Measurements from ENCODE around the gene YIF1B.

The YIF1B gene

DNA sequence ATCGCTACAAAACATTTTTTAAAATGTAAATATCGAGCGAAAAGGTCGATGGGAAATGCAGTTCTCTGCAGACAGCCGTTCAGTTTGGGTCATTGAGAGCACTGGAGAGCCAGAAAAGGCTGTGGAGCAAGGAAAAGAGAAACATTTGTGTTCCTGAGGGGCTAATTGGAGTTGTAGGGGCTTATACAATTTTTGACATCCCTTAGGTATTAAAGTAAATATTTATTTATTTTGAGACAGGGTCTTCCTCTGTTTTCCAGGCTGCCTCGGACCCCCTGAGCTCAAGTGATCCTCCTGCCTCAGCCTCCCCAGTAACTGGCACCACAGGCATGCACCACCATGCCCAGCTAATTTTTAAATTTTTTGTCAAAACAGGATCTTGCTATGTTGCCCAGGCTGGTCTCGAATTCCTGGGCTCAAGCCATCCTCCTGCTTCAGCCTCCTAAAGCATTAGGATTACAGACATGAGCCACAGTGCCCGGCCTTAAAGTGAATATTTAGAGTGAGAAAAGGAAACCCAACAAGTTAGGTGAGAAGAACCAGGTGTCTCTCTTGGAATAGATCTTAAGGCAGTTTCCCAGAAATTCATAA is 825 bp upstream of the YIF1B start:
- Histone ChIP-seq H3K36me3 (ENCODE audit: insufficient read depth) (no peaks in the 10 kb centered on the region), H2AFZ (ENCODE audit: low read depth) (peak overlapping the region; percentile 98), H3K4me1 (ENCODE audit: low read depth, poor library complexity, severe bottlenecking) (no peaks in the 10 kb centered on the region), H3K79me2 (ENCODE audit: insufficient read depth, low read depth) (no peaks in the 10 kb centered on the region), H3K27me3 (ENCODE audit: insufficient read depth, low read depth) (no peaks in the 10 kb centered on the region; the same call in 1 of the 2 replicates), H3K4me2 (peak overlapping the region; percentile 65), H3K4me3 (IDR thresholded peaks at IDR 0.05; ENCODE audit: insufficient read depth, low read depth, low read length) (no peak overlapping the region), H4K20me1 (ENCODE audit: insufficient read depth) (no peaks in the 10 kb centered on the region), H3K27ac (peak overlapping the region; percentile 46; the same call in 1 of the 2 replicates), H3K9ac (peak overlapping the region; percentile 48; the same call in 1 of the 2 replicates)
- TF ChIP-seq, protein P1, sequence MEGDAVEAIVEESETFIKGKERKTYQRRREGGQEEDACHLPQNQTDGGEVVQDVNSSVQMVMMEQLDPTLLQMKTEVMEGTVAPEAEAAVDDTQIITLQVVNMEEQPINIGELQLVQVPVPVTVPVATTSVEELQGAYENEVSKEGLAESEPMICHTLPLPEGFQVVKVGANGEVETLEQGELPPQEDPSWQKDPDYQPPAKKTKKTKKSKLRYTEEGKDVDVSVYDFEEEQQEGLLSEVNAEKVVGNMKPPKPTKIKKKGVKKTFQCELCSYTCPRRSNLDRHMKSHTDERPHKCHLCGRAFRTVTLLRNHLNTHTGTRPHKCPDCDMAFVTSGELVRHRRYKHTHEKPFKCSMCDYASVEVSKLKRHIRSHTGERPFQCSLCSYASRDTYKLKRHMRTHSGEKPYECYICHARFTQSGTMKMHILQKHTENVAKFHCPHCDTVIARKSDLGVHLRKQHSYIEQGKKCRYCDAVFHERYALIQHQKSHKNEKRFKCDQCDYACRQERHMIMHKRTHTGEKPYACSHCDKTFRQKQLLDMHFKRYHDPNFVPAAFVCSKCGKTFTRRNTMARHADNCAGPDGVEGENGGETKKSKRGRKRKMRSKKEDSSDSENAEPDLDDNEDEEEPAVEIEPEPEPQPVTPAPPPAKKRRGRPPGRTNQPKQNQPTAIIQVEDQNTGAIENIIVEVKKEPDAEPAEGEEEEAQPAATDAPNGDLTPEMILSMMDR (conservative IDR thresholded peaks at IDR 0.05; ENCODE audit: low read depth, low read length): no peak

DNA sequence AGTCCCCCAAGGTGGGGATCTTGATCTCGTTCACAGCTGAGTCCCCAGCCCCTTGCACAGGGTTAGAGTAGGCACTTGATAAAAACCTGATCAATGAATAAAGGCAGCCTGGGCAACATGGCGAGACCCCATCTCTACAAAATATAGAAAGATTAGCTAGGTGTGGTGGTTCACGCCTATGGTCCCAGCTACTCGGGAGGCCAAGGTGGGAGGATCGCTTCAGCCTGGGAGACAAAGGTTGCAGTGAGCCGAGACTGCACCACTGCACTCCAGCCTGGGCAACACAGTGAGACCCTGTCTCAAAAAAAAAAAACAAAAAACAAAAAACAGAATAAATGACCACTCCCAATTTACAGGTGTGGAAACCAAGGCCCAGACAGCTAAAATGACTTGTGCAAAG is 4.8 kb downstream of the YIF1B start:
- Histone ChIP-seq H3K4me3 (IDR thresholded peaks at IDR 0.05; ENCODE audit: insufficient read depth, low read depth, low read length) (no peak overlapping the region), H3K4me2 (no peak overlapping the region), H4K20me1 (ENCODE audit: insufficient read depth) (no peaks in the 10 kb centered on the region)

DNA sequence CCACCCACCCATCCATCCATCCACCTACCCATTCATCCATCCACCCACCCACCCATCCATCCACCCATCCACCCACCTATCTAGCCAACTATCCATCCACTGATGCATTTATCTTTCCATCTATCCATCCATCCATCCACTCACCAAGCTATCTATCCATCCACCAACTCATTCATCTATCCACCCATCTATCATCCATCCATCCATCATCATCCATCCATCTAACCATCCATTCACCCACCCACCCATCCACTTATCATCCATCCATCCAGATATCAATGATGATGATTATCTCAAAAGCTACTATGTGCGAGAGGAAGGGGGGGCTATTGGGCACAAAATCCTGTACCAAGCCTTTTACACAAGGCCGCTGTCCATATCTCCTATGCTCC is 5.5 kb downstream of the YIF1B start:
- Histone ChIP-seq H4K20me1 (ENCODE audit: insufficient read depth) (no peaks in the 10 kb centered on the region), H3K79me2 (ENCODE audit: insufficient read depth, low read depth) (no peaks in the 10 kb centered on the region), H3K36me3 (ENCODE audit: insufficient read depth) (no peaks in the 10 kb centered on the region), H3K9ac (no peak overlapping the region), H3K27me3 (ENCODE audit: insufficient read depth, low read depth) (no peaks in the 10 kb centered on the region), H3K4me3 (IDR thresholded peaks at IDR 0.05; ENCODE audit: insufficient read depth, low read depth, low read length) (no peak overlapping the region), H3K4me1 (ENCODE audit: low read depth, poor library complexity, severe bottlenecking) (no peaks in the 10 kb centered on the region), H3K4me2 (no peak overlapping the region), H2AFZ (ENCODE audit: low read depth) (no peak overlapping the region), H3K27ac (no peak overlapping the region)
- TF ChIP-seq, protein P1 (conservative IDR thresholded peaks at IDR 0.05; ENCODE audit: low read depth, low read length): no peak

More for the DNA sequence above, 4.8 kb downstream of the YIF1B start:
- Histone ChIP-seq H3K27me3 (ENCODE audit: insufficient read depth, low read depth) (no peaks in the 10 kb centered on the region), H3K4me1 (ENCODE audit: low read depth, poor library complexity, severe bottlenecking) (no peaks in the 10 kb centered on the region), H3K79me2 (ENCODE audit: insufficient read depth, low read depth) (no peaks in the 10 kb centered on the region), H3K27ac (no peak overlapping the region), H2AFZ (ENCODE audit: low read depth) (no peak overlapping the region), H3K9ac (no peak overlapping the region), H3K36me3 (ENCODE audit: insufficient read depth) (no peaks in the 10 kb centered on the region)
- TF ChIP-seq, protein P1 (conservative IDR thresholded peaks at IDR 0.05; ENCODE audit: low read depth, low read length): no peak

DNA sequence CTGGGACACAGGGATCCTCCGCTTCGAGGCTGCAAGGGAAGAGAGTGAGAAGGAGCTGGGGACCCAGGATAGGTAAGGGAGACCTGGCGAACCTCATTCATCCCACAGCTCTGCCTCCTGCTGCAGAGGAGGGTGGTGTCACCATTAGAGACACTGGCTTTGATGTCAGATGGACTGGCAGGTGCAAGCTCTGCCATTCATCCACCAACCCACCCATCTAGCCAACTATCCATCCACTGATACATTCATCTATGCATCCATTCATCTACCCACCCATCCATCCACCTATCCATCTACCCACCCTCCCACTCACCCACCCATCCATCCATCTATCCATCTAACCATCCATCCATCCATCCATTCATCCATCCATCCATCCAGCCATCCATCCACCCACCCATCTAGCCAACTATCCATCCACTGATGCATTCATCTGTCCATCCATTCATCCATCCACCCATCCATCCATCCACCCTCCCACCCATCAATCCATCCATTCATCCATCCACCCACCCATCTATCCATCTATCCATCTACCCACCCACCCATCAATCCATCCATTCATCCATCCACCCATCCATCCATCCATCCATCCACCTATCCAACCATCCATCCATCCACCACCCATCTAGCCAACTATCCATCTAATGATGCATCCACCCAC is 6.0 kb downstream of the YIF1B start:
- Histone ChIP-seq H3K4me3 (IDR thresholded peaks at IDR 0.05; ENCODE audit: insufficient read depth, low read depth, low read length) (no peak overlapping the region), H3K27me3 (ENCODE audit: insufficient read depth, low read depth) (no peaks in the 10 kb centered on the region), H3K9ac (no peak overlapping the region), H3K4me1 (ENCODE audit: low read depth, poor library complexity, severe bottlenecking) (no peaks in the 10 kb centered on the region), H3K36me3 (ENCODE audit: insufficient read depth) (no peaks in the 10 kb centered on the region), H3K4me2 (no peak overlapping the region), H3K79me2 (ENCODE audit: insufficient read depth, low read depth) (no peaks in the 10 kb centered on the region), H4K20me1 (ENCODE audit: insufficient read depth) (no peaks in the 10 kb centered on the region), H3K27ac (no peak overlapping the region), H2AFZ (ENCODE audit: low read depth) (no peak overlapping the region)
- TF ChIP-seq, protein P1 (conservative IDR thresholded peaks at IDR 0.05; ENCODE audit: low read depth, low read length): no peak
